DMS 273 (cell line): ENCODE data around the gene OSGEPL1.
"Not testable (repeated sequence)": the region's sequence is repeated elsewhere in the genome, so short reads cannot be mapped to it uniquely, and the experiment has no call there.

Source experiments
- DNase-seq: peaks from one replicate; lab custom pipeline; 2025; ENCODE audit not compliant: unreplicated experiment; lab: John Stamatoyannopoulos, UW

Gene OSGEPL1

GRCh38 chr2:189756311-189756952, 6.2 kb downstream of the OSGEPL1 start:
- DNase-seq = no peak

GRCh38 chr2:189751080-189751658, 11.4 kb downstream of the OSGEPL1 start:
- DNase-seq = peak; percentile 66

- no peak for DNase-seq
Measured at GRCh38 chr2:189729430-189729829, 33.2 kb downstream of the OSGEPL1 start.

GRCh38 chr2:189726849-189727248, 35.7 kb downstream of the OSGEPL1 start:
- DNase-seq = no peak

- no peak for DNase-seq
Measured at GRCh38 chr2:189726271-189726670, 36.3 kb downstream of the OSGEPL1 start.

GRCh38 chr2:189723192-189723591, 39.4 kb downstream of the OSGEPL1 start:
- no peak for DNase-seq

GRCh38 chr2:189719571-189719970, 43.0 kb downstream of the OSGEPL1 start:
- no peak for DNase-seq

GRCh38 chr2:189717593-189717992, 45.0 kb downstream of the OSGEPL1 start:
- DNase-seq = not testable (repeated sequence)

GRCh38 chr2:189709501-189710221, 52.9 kb downstream of the OSGEPL1 start:
- DNase-seq = no peak

- peak; percentile 11 for DNase-seq
Measured at GRCh38 chr2:189702071-189702470, 60.5 kb downstream of the OSGEPL1 start.

- DNase-seq = no peak
Measured at GRCh38 chr2:189700681-189701080, 61.9 kb downstream of the OSGEPL1 start.

- DNase-seq = peak; percentile 60
Measured at GRCh38 chr2:189698020-189698887, 64.3 kb downstream of the OSGEPL1 start.
